GM21737 (cell line): ENCODE data around the gene PIGK.

Experiments
- ATAC-seq: cut with Tn5 transposase; IDR thresholded peaks from one replicate; pipeline ENCODE4 v1.9.1; 2021; ENCODE audit warnings: mild to moderate bottlenecking, moderate library complexity; ENCODE audit not compliant: unreplicated experiment

Gene PIGK

GRCh38 chr1:77103486-77103885, 115.7 kb downstream of the PIGK start:
- no peak for ATAC-seq

GRCh38 chr1:77100875-77101274, 118.4 kb downstream of the PIGK start:
- ATAC-seq: no peak

GRCh38 chr1:77096496-77097255, 122.6 kb downstream of the PIGK start:
- ATAC-seq: no peak

DNA sequence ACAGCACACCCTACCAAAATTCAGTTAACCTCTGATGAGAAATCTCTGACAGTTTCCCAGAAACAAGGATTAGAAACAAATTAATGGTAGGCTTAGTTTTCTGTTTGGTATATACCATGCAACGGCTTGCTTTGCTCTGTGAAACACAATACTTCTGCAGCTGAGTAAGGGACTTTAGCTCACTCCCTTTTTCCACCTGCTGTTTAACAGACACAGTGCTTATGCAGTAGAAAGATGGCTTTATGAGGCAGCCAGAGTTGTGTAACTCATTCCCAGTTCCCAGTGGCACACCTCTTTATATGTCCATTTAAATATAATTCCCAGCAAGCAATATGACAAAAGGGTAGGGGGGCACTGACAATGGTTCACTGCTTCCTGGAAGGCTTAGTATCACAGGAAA, 124.0 kb downstream of the PIGK start:
- ATAC-seq: no peak

GRCh38 chr1:77089756-77090155, 129.5 kb downstream of the PIGK start:
- no peak for ATAC-seq

DNA sequence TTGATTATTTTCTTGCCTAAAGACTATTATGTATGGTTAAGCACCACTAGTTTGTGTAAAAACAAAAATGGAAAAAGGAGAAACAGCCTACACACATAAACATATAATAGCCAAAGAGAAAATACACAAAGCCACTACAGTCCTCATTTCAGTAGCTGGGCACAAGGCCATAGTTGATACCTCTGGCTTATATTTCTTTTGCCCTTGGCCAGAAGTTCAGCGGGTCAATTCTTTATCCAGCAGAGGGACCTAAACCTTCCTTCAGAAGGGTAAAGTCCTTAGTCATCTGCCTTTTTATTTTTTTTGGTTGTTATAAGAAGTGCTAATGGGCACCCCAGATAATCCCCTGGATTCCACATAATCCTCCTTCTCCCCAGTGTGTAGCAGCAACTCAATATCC, 134.1 kb downstream of the PIGK start:
- no peak for ATAC-seq

DNA sequence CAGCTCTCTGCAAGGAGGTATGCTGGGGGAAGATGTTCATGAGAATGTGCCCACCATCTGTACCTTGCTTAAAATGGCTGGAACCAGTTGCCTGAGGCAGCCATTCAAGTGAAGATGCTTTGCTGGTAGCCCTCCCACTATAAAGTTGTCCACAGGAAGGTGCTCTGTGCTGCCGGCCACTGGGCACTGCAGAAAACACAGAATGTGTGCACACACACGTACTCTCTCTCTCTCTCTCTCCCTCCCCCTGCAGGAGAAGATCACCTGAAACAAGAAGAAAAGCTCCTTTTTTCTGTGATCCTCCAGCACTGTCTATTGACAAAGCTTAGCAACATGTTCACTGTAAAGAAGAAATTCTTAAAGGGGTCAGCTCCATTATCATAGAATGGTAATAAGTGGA, 134.8 kb downstream of the PIGK start:
- no peak for ATAC-seq

- no peak for ATAC-seq
Observed at GRCh38 chr1:77081834-77082233, 137.4 kb downstream of the PIGK start.

GRCh38 chr1:77076759-77077158, 142.5 kb downstream of the PIGK start:
- no peak for ATAC-seq

DNA sequence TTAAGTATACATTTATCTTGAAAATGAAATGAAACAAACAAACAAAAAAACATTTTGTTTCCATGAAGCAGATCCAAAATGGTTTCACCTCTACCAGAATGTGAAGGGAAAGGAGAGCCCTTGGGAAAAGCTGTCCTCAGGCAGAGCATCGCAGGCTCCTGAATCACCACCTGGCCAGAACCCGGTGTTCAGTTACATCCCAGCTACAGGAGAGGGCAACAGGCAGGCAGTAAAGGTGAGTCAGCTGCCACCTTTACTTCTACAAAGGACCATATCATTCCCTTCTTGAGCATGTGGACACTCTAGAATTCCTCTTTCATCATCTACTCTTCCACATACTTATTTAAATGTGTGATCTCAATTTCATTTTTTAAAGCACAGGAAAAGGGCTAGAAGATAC, 151.2 kb downstream of the PIGK start:
- no peak for ATAC-seq

DNA sequence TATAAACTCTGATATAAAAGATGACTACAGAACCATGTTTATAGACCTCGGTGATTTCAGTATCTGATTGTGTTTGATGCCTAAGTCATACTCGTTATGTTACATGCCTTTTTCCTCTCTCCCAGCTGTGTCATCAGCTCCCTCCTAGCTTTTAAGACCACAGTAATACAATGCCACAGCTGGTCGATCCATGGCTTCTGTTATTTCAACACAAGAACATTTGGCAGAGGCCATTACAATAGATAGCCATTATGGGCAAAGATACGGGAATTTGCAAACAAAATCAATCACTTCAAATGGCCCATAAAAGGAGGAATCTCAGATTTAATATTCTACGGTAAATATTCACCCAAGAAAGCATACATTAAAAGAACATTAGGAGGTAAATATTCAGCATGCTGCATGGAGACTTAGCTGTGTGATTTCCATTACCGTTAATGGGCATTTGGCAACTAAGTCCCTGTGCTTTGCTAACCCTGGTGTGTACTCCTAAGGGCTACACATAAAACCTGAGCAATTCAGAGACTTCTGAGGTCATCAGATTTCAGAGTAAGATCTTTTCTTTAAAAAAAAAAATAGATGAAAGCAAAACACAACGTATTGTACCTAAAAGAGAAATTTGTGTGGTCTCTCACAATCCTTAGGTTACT, 153.4 kb downstream of the PIGK start:
- no peak for ATAC-seq

GRCh38 chr1:77064246-77064645, 155.0 kb downstream of the PIGK start:
- ATAC-seq: no peak

DNA sequence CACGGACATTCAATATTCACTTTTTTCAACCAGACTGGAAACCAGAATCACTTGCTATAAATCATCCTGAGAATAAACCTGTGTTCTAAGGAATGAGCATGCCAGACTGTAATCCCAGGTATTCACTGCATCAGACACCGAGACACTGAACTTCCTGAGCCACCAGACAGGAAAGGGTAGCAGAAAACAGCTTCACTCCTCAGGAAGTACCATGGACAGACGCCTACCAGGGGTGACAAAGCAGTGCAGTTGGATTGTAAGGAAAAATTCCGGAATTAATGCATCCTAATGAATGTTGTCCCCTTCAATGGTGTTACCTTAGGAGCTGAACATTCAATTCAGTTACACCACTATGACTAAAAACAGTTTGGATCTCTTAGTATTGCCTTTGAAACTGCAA, 156.1 kb downstream of the PIGK start:
- no peak for ATAC-seq

DNA sequence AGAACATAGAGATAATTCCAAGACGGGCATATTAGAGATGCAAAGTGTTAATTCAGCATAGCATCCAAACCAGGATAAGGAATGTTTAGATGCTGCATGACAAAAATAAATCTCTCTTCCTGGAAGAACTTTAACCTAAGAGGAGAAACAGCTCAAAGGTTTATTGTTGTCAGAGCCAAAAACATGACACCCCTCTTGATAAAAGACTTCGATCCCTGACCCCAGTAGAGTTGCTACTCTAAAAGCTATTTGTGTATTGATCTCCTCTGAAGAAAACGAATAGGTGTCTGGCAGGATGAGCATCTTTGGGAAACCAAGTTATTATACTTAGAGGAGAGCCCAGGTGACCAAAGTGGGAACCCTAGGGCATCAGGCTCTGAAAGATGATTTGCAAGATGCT, 158.1 kb downstream of the PIGK start:
- ATAC-seq: no peak

- ATAC-seq: no peak
Observed at GRCh38 chr1:77060000-77060399, 159.2 kb downstream of the PIGK start.

- no peak for ATAC-seq
Observed at GRCh38 chr1:77057994-77058585, 161.1 kb downstream of the PIGK start.

GRCh38 chr1:77056525-77056924, 162.7 kb downstream of the PIGK start:
- ATAC-seq: no peak

- no peak for ATAC-seq
Observed at GRCh38 chr1:77051425-77051824, 167.8 kb downstream of the PIGK start.

DNA sequence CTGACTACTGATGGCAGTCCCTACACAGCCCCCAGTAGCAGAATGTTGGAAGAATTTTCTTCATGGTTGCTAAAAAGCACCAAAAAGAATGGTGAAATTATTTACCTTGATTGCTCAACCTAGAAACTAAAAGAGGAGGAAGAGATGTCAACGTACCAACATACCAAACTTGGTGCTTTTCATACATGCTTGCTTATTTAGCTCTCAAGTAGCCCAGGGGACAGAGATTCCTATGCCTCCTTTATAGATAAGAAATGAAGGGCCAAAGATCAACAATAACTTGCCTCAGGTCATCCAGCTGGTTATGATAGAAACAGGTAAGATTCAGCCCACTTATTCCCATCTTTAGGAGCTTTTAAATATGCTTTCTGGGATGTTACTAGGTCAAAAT, 170.6 kb downstream of the PIGK start:
- ATAC-seq: no peak

DNA sequence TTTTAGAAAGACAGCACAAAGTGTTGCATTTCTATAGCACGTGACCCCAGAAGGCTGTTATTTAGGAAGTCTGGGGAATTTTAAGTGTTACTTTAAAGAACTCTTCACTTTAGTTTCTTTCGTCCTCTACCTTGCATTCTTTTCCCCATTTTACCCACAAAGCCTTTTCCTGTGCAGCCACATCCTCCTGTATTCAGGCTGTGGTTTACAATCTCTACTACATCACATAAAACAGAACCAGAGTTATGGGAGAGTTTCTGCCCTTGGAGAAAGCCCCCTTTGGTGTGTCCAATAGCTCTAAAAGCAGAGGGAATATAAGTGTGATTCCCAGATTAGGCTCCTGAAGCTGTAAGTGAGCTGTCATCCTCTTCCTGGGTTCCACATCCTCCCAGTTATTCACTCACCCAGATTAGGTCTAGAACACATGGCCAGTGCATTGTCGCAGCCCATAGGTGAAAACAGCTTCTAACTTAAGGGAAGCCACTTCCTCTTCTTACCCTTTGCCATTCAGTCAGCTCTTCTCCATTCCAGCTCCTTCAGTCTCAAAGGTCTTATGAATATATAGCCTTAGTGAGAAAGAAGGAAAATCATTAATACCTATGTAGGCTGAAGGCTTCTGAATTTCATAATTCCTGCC, 171.1 kb downstream of the PIGK start:
- no peak for ATAC-seq

GRCh38 chr1:77047575-77047974, 171.7 kb downstream of the PIGK start:
- ATAC-seq: no peak
